Right lobe of liver (tissue), 6 donors: ENCODE results near the gene MYO1D. TPM values are rescaled to one million over a fixed set of nuclear protein-coding genes. Genes with fewer than 3 reads are reported as not detected.

Source experiments
- ATAC-seq, 4 donors: fragments of 200-7000 bp; cut with Tn5 transposase; one replicate each; pipeline ENCODE4 v1.9.1; 2020; ENCODE audit warnings: mild to moderate bottlenecking in 4 of 4, moderate library complexity in 4 of 4
- DNase-seq, 3 donors: peaks; one replicate each; pipeline ENCODE4 v3.0.0-alpha.2; 2020
- H3K27ac ChIP-seq, 3 donors: fragments of 200-600 bp; one replicate each; pipeline ENCODE4 v1.8.0; 2022
- H3K27me3 ChIP-seq, 2 donors: fragments of 200-600 bp; one replicate each; pipeline ENCODE4 v1.8.0; 2022
- H3K36me3 ChIP-seq, 4 donors: fragments of 200-600 bp; sonication (generic) in 1 of 4; one replicate each; pipeline versions ENCODE4 v1.5.1 to v1.8.0; 2017 to 2022; ENCODE audit warnings: control low read depth in 1 of 4
- H3K4me1 ChIP-seq, 4 donors: fragments of 200-600 bp; sonication (generic) in 1 of 4; one replicate each; pipeline versions ENCODE4 v1.5.1 to v1.8.0; 2017 to 2022; ENCODE audit warnings: control low read depth in 1 of 4
- H3K4me3 ChIP-seq, 3 donors: fragments of 200-600 bp; one replicate each; pipeline ENCODE4 v1.8.0; 2022
- H3K9me3 ChIP-seq, 4 donors: fragments of 200-600 bp; sonication (generic) in 1 of 4; one replicate each; pipeline versions ENCODE4 v1.5.1 to v1.8.0; 2017 to 2022; ENCODE audit warnings: control low read depth in 1 of 4
- CTCF ChIP-seq, 4 donors: fragments of 200-600 bp in 3 of 4; fragments of 450-650 bp in 1 of 4; IDR thresholded peaks; one replicate each; pipeline versions ENCODE4 v1.5.1 to v1.8.0; 2016 to 2022; ENCODE audit warnings: antibody characterized with exemption in 4 of 4, mild to moderate bottlenecking in 2 of 4
- POLR2A ChIP-seq: fragments of 450-650 bp; IDR thresholded peaks from one replicate; pipeline ENCODE4 v1.6.1; 2017; ENCODE audit warnings: antibody characterized with exemption, mild to moderate bottlenecking
- WGBS: methylation state at CpG from one replicate; pipeline ENCODE4 v1.1.6; 2018; ENCODE audit warnings: low coverage, low lambda C conversion rate; ENCODE audit not compliant: insufficient coverage; ENCODE audit errors: missing lambda C conversion rate; 5-methylcytosine and 5-hydroxymethylcytosine counted together
- intact Hi-C, 2 donors: fragments of 100-400 bp; cut with DNase I; formaldehyde crosslinking; loops; one replicate each; pipeline versions ENCODE4 v1.11.2 to v1.14.1; 2022
- total RNA-seq, 6 experiments: library from RNA; depleted of rRNA in 2 of 6; stranded (reverse); fragments of >200 nt in 2 of 6; fragmentation: NEBNext Ultra II Directional in 3 of 6; extraction: Animal tissue kit (Norgen Biotek cat#: 25700) in 3 of 6; gene quantifications; one replicate each; pipeline versions ENCODE4 v1.1.0 to v1.2.4, GENCODE V29; 2016 to 2023
- donor health status: DM: no; HTN: yes; CAD: no.
- donor health status: DM: no; HTN: no; CAD: no.
- donor health status: DM: no; HTN: no; CAD: no.
- donor health status: DM: no; HTN: yes; CAD: no.
- donor health status: DM: no; HTN: yes; CAD: no.

Gene MYO1D
- total RNA-seq, 6 experiments from 2014 or later = 17.6 to 25.7 (median 21.0) TPM

- Histone ChIP-seq H3K27me3 (no peaks in the 10 kb centered on the region), H3K4me3 (no peak overlapping the region), H3K27ac (no peak overlapping the region), H3K4me1 (no peaks in the 10 kb centered on the region), H3K9me3 (no peaks in the 10 kb centered on the region), H3K36me3 (no peaks in the 10 kb centered on the region)
- WGBS = 69% methylated on average over 3 of the region's 3 CpGs
- no peak for TF ChIP-seq POLR2A
- TF ChIP-seq CTCF (IDR thresholded peaks at IDR 0.05) = no peak
- ATAC-seq (peak; percentile 82 to 89 (median 86)), DNase-seq (no peak)
- intact Hi-C loops = no loop called here
Measured at GRCh38 chr17:32855620-32856019, 21.3 kb downstream of the MYO1D start.

- no peak for DNase-seq
Measured at GRCh38 chr17:32854832-32855389, 22.0 kb downstream of the MYO1D start.

GRCh38 chr17:32854207-32854606 lies 22.7 kb downstream of the MYO1D start:
- no peak overlapping the region for H3K4me3 ChIP-seq
- ATAC-seq (no peak), DNase-seq (no peak)
- WGBS = 92% methylated on average over 1 of the region's 1 CpG
- no peaks in the 10 kb centered on the region for H3K36me3 ChIP-seq
- H3K9me3 ChIP-seq = no peaks in the 10 kb centered on the region
- no peak for TF ChIP-seq POLR2A
- TF ChIP-seq CTCF (IDR thresholded peaks at IDR 0.05) = no peak
- no peaks in the 10 kb centered on the region for H3K27me3 ChIP-seq
- intact Hi-C loops = no loop called here
- H3K27ac ChIP-seq = no peak overlapping the region
- H3K4me1 ChIP-seq = no peaks in the 10 kb centered on the region

More at GRCh38 chr17:32854832-32855389, 22.0 kb downstream of the MYO1D start:
- no peaks in the 10 kb centered on the region for H3K36me3 ChIP-seq
- H3K4me3 ChIP-seq = no peak overlapping the region
- ATAC-seq = no peak
- 88% methylated on average over 5 of the region's 5 CpGs for WGBS
- no peak for TF ChIP-seq CTCF (IDR thresholded peaks at IDR 0.05)
- TF ChIP-seq POLR2A = no peak
- H3K27ac ChIP-seq = no peak overlapping the region
- no peaks in the 10 kb centered on the region for H3K9me3 ChIP-seq
- intact Hi-C loops = no loop called here
- no peaks in the 10 kb centered on the region for H3K27me3 ChIP-seq
- H3K4me1 ChIP-seq = no peaks in the 10 kb centered on the region

- ATAC-seq = no peak
- Histone ChIP-seq H3K27ac (no peak overlapping the region), H3K4me3 (no peak overlapping the region), H3K27me3 (no peaks in the 10 kb centered on the region), H3K9me3 (no peaks in the 10 kb centered on the region), H3K36me3 (no peaks in the 10 kb centered on the region), H3K4me1 (no peaks in the 10 kb centered on the region)
- intact Hi-C loops = no loop called here
- TF ChIP-seq POLR2A (no peak), CTCF (IDR thresholded peaks at IDR 0.05) (no peak)
- DNase-seq = no peak
- WGBS = 75% methylated on average over 3 of the region's 3 CpGs
Measured at GRCh38 chr17:32852811-32853210, 24.1 kb downstream of the MYO1D start.

GRCh38 chr17:32849879-32850278 lies 27.0 kb downstream of the MYO1D start:
- H3K9me3 ChIP-seq = no peaks in the 10 kb centered on the region
- intact Hi-C loops = no loop called here
- no peak for ATAC-seq

More at GRCh38 chr17:32849879-32850278, 27.0 kb downstream of the MYO1D start:
- WGBS = 82% methylated on average over 1 of the region's 1 CpG
- no peak for DNase-seq
- H3K36me3 ChIP-seq = no peaks in the 10 kb centered on the region
- TF ChIP-seq CTCF (IDR thresholded peaks at IDR 0.05) (no peak), POLR2A (no peak)
- H3K27ac ChIP-seq = no peak overlapping the region
- H3K4me3 ChIP-seq = no peak overlapping the region
- no peaks in the 10 kb centered on the region for H3K27me3 ChIP-seq
- no peaks in the 10 kb centered on the region for H3K4me1 ChIP-seq
